Activated naive CD4-positive, alpha-beta T cell treated with anti-CD3 and anti-CD28 coated beads, Interleukin-2, amount 10 ng/mL, durations not matched to agents 7 days and 5 days (primary cell): ENCODE results near the gene AOX1.
"Not testable (repeated sequence)": the region's sequence is repeated elsewhere in the genome, so short reads cannot be mapped to it uniquely, and the experiment has no call there.

ENCODE experiments used
- CTCF ChIA-PET: fragments of 350-600 bp; sonication (Branson Sonifier 250); formaldehyde crosslinking; loops from one replicate; lab custom pipeline; 2021; ENCODE audit warnings: antibody characterized with exemption; lab: Charles Lee
- DNase-seq: peaks from one replicate; pipeline ENCODE4 v3.0.0-alpha.2; 2020
- H3K27ac Mint-ChIP-seq: one replicate; pipeline ENCODE4 v1.8.0; 2021; ENCODE audit warnings: mild to moderate bottlenecking, moderate library complexity, mixed read lengths
- H3K27me3 Mint-ChIP-seq: one replicate; pipeline ENCODE4 v1.8.0; 2021; ENCODE audit warnings: mild to moderate bottlenecking, mixed read lengths
- H3K36me3 Mint-ChIP-seq: one replicate; pipeline ENCODE4 v1.8.0; 2021; ENCODE audit warnings: mixed read lengths
- H3K4me1 Mint-ChIP-seq: one replicate; pipeline ENCODE4 v1.8.0; 2021; ENCODE audit warnings: mixed read lengths
- H3K4me3 Mint-ChIP-seq: one replicate; pipeline ENCODE4 v1.8.0; 2021; ENCODE audit warnings: mild to moderate bottlenecking, moderate library complexity, mixed read lengths
- H3K9me3 Mint-ChIP-seq: one replicate; pipeline ENCODE4 v1.8.0; 2021; ENCODE audit warnings: mixed read lengths

AOX1 gene

DNA sequence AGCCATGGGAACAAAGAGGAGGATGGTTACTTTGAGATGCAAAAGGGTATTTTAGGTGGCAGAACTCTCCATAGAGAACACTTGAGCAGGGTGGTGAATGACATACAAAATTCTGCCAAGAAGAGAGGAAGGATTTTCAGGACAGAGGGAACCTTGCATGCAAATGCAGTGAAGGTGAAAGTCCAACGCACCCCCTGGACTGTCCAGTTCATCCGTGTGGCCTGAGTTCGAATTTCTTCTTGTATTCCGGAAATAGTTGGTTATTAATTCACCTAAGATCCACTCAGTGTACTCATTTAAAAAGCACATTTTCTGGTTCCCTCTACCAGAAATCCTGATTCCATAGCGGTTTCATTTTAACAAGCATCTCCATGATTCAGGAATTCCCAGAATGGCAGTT is 5.5 kb downstream of the AOX1 start:
- Mint-ChIP-seq H3K27ac (no peak overlapping the region), H3K36me3 (no peaks in the 10 kb centered on the region), H3K9me3 (no peaks in the 10 kb centered on the region), H3K27me3 (peaks cover 45% of the 10 kb centered on the region), H3K4me3 (no peak overlapping the region), H3K4me1 (peaks cover under 1% of the 10 kb centered on the region)
- no peak for DNase-seq
- CTCF ChIA-PET: no interaction called here

DNA sequence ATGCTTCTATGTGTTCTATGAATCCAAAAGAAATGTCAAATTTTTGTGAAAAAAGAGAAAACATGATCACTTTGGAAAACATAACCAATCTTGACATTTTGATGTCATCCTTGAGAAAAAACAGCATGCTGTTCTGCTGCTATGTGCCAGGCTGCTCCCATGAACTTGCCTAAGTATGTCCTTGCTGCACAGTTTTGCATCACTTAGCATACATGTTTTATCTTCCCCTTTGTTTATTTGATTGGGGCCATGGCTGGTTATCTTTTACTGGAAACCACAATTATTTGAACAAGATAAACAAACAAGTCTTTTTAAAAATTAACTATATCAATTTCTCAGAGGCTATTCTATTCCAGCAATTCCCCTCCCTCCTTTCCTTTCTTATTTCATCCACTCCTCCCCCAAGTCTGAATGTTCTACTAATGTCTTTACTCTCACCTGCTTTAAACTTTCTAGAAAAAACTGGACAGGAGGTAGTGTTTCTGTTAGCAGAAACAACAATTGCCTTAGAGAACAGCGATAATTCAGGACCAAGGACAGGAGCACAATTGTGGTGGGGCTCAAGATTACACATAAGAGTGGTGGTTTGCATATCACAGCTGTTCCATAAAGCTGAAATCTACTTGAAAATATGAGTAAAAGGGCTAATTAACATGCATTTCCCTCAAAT is 6.7 kb downstream of the AOX1 start:
- Mint-ChIP-seq H3K27me3 (peaks cover 42% of the 10 kb centered on the region), H3K27ac (no peak overlapping the region), H3K4me1 (no peaks in the 10 kb centered on the region), H3K36me3 (no peaks in the 10 kb centered on the region), H3K4me3 (no peak overlapping the region), H3K9me3 (no peaks in the 10 kb centered on the region)
- no peak for DNase-seq
- CTCF ChIA-PET: no interaction called here

DNA sequence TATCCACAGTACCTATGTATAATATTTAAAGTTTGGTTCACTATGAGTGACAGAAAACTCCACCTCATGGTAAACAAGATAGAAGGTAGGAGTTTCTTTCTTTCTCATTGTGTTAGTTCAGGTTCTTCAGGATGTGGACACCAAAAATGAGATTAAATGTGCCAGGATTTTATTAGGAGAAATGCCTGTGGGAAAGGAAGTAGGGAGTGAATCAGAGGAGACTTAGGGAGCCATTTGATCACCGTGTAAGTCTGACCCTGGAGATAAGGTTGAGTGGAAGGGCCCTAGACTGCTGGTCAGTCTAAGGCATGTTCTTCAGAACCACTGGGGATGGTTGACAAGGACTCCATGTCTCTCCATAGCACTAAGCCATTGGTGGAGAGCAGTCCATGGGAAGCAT is 8.1 kb downstream of the AOX1 start:
- Mint-ChIP-seq H3K27ac (no peak overlapping the region), H3K4me1 (no peaks in the 10 kb centered on the region), H3K9me3 (no peaks in the 10 kb centered on the region), H3K27me3 (peaks cover 46% of the 10 kb centered on the region), H3K4me3 (no peak overlapping the region), H3K36me3 (no peaks in the 10 kb centered on the region)
- DNase-seq: no peak
- CTCF ChIA-PET: no interaction called here

DNA sequence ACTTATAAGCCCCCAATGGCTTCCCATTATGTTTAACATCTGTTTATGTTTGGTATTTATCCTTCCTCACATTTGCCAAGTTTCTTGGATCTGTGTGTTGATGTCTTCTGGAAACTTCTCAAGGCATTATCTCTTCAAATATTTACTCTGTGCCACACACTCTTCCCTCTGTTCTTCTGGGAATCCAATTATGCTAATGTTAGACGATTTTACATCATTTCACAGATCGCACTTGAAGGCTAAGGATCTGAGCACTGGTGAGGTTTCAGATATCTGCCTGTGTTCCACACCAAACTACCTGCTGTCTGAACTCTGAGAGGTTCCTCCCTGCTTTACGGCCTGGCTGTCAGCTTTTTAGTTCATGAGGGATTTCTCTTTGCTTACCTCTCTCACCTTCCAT is 10.1 kb downstream of the AOX1 start:
- Mint-ChIP-seq H3K4me3 (no peak overlapping the region), H3K27me3 (peaks cover 35% of the 10 kb centered on the region), H3K9me3 (no peaks in the 10 kb centered on the region), H3K36me3 (no peaks in the 10 kb centered on the region), H3K27ac (no peak overlapping the region), H3K4me1 (no peaks in the 10 kb centered on the region)
- CTCF ChIA-PET: no interaction called here
- DNase-seq: no peak

DNA sequence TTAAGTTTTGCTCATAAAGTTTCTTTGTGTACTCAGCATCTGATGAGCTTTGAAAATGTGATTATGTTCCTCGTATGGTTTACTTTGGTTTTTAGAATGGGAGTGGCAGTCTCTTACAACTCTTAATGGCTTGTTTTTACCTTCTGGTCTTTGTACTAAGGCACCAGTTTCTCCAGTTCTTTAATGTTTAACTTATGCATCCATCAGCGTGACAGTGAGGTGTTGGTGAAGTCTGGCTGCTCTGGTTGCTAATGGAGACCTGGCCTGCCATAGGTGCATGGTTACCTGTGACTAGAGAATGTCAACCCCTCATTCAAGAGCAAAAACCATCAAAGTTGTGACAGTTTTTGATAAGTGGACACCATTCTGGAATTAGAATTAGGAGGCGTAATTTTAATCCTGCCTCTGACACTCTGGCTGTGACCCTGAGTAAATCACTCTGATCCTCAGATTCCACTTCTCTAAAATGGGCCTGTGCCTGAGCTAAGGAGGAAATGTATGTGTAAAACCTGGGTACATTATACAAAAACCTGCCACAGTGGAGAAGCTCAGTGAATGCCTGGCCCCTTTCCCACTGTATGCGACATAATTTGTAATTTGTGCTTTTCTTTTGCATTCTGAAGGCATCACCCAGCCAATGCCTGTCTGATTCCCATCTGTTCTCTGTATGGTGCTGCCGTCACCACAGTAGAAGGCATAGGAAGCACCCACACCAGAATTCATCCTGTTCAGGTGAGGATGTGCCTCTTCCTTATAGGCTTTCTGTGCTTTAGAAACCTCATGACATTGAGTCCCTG is 11.2 kb downstream of the AOX1 start:
- Mint-ChIP-seq H3K4me1 (no peaks in the 10 kb centered on the region), H3K4me3 (no peak overlapping the region), H3K27ac (no peak overlapping the region), H3K9me3 (no peaks in the 10 kb centered on the region), H3K36me3 (no peaks in the 10 kb centered on the region), H3K27me3 (peaks cover 32% of the 10 kb centered on the region)
- DNase-seq: no peak
- CTCF ChIA-PET: no interaction called here

DNA sequence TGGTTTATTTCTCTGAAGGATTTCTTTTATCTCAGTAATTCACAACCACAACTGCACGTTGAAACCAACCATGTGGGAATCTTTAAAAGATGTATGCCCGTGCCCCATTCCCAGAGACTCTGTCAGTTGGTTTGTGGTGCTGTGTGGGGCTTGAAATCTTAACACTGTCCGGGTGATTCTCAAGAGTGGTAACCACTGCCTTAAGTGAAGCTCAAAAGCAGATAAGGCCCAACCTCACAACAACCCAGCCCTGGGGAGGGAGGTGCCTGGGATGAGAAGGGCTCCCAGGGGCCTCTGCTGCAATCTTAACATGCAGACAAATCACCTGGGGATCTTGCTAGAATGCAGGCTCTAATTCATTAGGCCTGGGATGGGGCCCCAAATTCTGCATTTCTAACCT is 13.4 kb downstream of the AOX1 start:
- Mint-ChIP-seq H3K27ac (no peak overlapping the region), H3K4me3 (no peak overlapping the region), H3K36me3 (no peaks in the 10 kb centered on the region), H3K27me3 (peaks cover 24% of the 10 kb centered on the region), H3K9me3 (no peaks in the 10 kb centered on the region), H3K4me1 (no peaks in the 10 kb centered on the region)
- no peak for DNase-seq
- CTCF ChIA-PET: no interaction called here

DNA sequence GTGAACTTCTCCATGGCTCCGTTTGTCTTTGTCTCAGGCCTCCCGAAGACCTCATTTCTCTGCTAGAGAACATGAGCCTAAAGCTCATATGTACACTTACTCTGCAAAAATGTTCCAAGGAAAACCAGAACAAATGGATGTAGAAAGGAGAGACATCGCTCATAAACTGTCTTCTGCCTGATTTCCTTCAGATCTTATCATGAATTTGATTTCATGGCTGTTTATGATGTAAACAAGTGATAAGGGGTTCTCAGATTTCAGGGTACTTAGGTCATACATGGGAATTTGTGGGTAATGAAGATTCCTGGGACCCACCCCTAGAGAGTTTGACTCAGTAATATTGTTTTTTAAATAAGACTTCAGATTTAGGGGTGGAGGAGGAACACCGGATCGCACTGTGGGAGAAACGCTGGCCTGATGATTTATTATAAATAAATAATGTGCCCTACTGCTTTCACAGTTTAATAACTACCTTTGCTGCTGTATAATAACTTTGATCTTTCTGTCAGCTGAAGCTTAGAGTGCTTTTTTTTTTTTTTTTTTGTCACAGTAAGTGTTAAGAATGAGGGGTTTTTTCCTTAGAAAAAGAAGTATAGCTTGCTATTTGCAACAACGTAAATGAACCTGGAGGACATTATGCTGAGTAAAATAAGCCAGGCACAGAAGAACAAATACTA is 14.9 kb downstream of the AOX1 start:
- Mint-ChIP-seq H3K4me3 (no peak overlapping the region), H3K27ac (no peak overlapping the region)
- CTCF ChIA-PET: no interaction called here

DNA sequence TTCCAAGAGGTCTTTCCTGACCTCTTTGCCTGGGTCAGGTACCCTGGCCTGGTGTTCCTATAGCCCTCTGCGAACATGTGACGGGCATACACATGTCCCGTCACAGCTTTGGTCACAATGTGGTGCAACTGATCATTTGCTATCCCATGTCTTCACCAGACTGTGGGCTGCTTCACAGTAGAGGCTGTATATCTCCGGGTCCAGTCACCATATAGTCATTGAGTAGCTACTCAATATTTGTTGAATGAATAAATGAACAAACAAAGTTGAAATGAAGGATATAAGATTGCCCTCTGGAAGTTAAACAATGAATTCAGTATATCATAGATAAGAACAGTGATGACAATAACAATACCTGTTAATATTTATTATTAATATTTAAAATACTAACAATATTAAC is 16.8 kb downstream of the AOX1 start:
- Mint-ChIP-seq H3K4me3 (no peak overlapping the region), H3K9me3 (no peaks in the 10 kb centered on the region), H3K27ac (no peak overlapping the region), H3K36me3 (no peaks in the 10 kb centered on the region), H3K27me3 (peaks cover 10% of the 10 kb centered on the region), H3K4me1 (no peaks in the 10 kb centered on the region)
- DNase-seq: no peak
- CTCF ChIA-PET: no interaction called here

More for the DNA sequence above, 14.9 kb downstream of the AOX1 start:
- no peak for DNase-seq
- no peaks in the 10 kb centered on the region for H3K9me3 Mint-ChIP-seq
- no peaks in the 10 kb centered on the region for H3K4me1 Mint-ChIP-seq
- H3K27me3 Mint-ChIP-seq: peaks cover 19% of the 10 kb centered on the region
- H3K36me3 Mint-ChIP-seq: no peaks in the 10 kb centered on the region

DNA sequence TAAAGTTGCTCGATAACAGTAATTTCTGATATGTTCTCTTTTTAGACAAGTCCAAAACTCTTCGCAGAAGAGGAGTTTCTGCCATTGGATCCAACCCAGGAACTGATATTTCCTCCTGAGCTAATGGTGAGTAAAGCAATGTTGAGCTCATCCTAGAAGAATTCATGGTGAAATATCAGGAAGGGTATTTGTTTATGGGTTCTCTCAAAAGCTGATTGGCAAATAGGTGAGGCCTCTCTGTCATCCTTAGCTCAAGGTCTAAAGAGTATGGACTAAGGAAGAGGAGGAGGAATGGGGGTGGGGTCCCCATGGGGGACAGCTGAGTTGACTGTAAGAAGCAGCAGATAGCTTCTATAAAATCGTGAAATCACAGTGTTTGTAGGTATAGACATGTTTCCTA is 18.2 kb downstream of the AOX1 start:
- Mint-ChIP-seq H3K4me3 (no peak overlapping the region), H3K27ac (no peak overlapping the region), H3K4me1 (no peaks in the 10 kb centered on the region), H3K9me3 (no peaks in the 10 kb centered on the region), H3K36me3 (no peaks in the 10 kb centered on the region), H3K27me3 (peaks cover 5% of the 10 kb centered on the region)
- DNase-seq: no peak
- CTCF ChIA-PET: interaction anchor here (0.7 kb wide), 1 partner anchor 25 kb away, joined by 3 read pairs; no protein-coding TSS in a partner anchor

DNA sequence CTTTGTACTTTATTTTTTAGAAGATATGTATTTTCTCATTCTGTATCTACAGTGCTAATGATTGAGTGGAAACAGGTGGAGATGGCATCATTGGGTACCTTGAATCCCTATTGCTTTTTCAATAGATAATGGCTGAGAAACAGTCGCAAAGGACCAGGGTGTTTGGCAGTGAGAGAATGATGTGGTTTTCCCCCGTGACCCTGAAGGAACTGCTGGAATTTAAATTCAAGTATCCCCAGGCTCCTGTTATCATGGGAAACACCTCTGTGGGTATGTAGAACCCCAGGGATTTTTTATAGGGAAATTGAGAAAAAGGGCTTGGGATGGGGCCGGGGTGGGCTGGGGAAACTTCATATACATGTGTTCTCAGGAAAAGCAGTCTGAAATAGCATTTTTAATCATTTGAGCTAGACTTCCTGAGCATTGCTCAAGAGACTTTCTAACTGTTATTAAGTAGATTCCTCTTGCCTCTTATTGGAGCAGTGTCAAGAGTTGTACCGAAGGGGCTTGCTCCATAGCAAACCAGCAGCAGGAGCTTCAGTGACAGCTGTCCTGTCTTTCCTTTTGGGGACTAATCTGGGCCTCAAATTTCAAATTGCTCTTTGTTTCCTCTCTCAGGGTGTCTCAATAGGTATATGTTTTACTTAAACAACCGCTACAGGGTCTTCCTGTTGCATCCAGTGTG is 18.9 kb downstream of the AOX1 start:
- Mint-ChIP-seq H3K36me3 (no peaks in the 10 kb centered on the region), H3K4me3 (no peak overlapping the region), H3K27me3 (no peaks in the 10 kb centered on the region), H3K9me3 (no peaks in the 10 kb centered on the region), H3K4me1 (no peaks in the 10 kb centered on the region), H3K27ac (no peak overlapping the region)
- CTCF ChIA-PET: no interaction called here
- DNase-seq: no peak

DNA sequence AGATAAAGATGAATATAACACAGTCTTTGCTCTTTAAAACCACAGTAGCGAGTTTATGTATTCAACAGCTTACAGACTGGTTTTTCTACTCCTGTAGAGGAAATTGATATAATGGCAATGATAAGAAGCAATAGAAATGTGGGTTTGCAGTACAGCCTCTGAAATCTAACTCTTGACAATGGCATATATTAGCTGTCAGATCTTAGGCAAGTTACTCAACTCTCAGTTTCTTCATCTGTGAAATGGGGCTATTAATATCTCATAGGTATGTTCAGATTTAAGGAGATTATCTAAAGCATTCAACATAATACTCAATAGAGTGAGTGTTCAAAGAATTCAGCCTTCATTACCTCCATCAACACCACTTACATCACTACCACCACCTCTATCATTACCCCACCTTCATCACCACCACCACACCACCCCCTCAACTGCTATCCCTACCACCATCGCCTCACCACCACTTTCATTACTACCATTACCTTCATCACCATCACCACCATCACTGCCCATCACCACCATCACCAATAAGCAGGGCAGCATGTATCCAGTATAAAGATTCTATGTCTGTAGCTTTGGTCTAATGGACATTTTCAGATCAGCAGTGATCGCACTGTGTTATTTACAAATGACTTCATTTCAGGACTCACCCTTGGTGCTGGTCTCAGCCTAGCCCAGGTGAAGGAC is 22.7 kb downstream of the AOX1 start:
- H3K27ac Mint-ChIP-seq: no peak overlapping the region
- H3K27me3 Mint-ChIP-seq: peaks cover 4% of the 10 kb centered on the region
- H3K9me3 Mint-ChIP-seq: no peaks in the 10 kb centered on the region
- H3K4me1 Mint-ChIP-seq: no peaks in the 10 kb centered on the region
- H3K36me3 Mint-ChIP-seq: no peaks in the 10 kb centered on the region
- no peak for DNase-seq
- H3K4me3 Mint-ChIP-seq: no peak overlapping the region
- CTCF ChIA-PET: no interaction called here

DNA sequence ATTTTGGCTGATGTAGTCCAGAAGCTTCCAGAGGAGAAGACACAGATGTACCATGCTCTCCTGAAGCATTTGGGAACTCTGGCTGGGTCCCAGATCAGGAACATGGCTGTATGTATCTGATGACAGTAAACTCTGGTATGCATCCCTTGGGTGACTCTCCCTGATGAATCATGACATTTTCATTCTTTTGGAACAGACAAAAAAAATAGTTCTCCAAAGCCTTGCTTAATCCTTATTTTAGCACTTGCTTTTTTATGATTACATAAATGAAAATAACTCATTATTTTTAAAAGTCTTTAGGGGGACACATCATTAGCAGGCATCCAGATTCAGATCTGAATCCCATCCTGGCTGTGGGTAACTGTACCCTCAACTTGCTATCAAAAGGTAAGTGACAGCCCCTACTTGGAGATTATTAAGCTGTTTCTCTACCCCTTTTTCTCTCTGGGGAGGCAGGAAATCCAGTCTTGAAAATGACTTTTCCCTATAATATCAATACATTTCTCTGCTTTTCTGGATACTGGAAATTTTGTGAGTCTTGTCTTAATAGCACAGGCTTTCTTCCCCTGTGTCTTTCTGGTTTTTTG is 23.3 kb downstream of the AOX1 start:
- H3K27ac Mint-ChIP-seq: no peak overlapping the region
- no peaks in the 10 kb centered on the region for H3K4me1 Mint-ChIP-seq
- no peak overlapping the region for H3K4me3 Mint-ChIP-seq
- no peaks in the 10 kb centered on the region for H3K9me3 Mint-ChIP-seq
- no peaks in the 10 kb centered on the region for H3K36me3 Mint-ChIP-seq
- DNase-seq: no peak
- CTCF ChIA-PET: no interaction called here
- H3K27me3 Mint-ChIP-seq: peaks cover 4% of the 10 kb centered on the region

DNA sequence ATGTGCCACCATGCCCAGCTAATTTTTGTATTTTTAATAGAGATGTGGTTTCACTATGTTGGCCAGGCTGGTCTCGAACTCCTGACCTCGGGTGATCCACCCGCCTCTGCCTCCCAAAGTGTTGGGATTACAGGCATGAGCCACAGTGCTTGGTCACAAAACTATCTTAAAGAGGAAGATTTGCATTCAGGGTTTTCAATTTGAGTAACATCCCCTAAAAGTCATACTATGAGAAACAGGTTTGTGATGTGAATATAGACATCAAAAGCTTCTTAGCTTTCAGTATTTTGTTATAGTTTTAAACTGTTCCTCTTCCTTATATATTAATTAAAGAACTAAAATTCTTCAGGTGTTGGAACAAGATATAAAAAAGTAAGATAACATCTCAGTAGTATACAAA is 24.4 kb downstream of the AOX1 start:
- CTCF ChIA-PET: not testable (repeated sequence)

DNA sequence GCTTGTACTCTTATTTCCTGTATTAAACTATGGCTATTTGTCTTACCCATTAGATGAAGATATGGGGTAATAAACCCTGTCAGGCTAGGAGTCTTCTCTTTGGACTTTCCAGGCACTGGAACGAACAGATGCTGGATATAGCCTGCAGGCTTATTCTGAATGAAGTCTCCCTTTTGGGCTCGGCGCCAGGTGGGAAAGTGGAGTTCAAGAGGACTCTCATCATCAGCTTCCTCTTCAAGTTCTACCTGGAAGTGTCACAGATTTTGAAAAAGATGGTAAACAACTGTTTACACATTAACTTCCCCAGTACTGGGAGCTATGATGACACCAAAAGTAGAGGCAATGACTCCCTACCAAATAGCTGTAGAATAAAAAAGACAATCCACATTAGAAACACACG is 27.9 kb downstream of the AOX1 start:
- Mint-ChIP-seq H3K4me3 (no peak overlapping the region), H3K27me3 (peaks cover 4% of the 10 kb centered on the region), H3K9me3 (no peaks in the 10 kb centered on the region), H3K27ac (no peak overlapping the region), H3K36me3 (no peaks in the 10 kb centered on the region), H3K4me1 (peaks cover 10% of the 10 kb centered on the region)
- CTCF ChIA-PET: no interaction called here
- no peak for DNase-seq

More for the DNA sequence above, 24.4 kb downstream of the AOX1 start:
- H3K27me3 Mint-ChIP-seq, H3K4me1 Mint-ChIP-seq, H3K27ac Mint-ChIP-seq, H3K9me3 Mint-ChIP-seq, DNase-seq, H3K4me3 Mint-ChIP-seq, H3K36me3 Mint-ChIP-seq: not testable (repeated sequence)
